ENCODE results near the gene ATP6V0C.

DNA sequence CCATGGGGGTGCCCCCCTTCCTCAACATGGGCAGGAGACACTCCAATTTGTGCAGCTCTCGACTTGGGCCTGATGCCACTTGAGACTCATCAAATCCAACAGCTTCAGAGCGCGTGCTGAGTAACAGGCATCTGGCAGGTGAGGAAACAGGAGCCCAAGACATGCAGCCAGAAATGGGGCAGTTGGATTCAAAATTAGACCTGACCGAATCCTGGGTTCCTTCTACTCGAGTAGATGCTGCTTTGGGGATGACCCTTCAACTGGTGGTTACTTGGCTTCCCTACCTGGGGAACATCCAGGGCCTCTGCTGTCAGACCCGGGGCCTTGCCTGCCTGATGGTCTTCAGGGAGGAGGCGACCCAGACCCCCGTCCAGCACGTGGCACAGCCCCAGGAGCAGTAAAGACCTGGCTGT is 43.1 kb upstream of the ATP6V0C start:
- TF ChIP-seq, protein P1, sequence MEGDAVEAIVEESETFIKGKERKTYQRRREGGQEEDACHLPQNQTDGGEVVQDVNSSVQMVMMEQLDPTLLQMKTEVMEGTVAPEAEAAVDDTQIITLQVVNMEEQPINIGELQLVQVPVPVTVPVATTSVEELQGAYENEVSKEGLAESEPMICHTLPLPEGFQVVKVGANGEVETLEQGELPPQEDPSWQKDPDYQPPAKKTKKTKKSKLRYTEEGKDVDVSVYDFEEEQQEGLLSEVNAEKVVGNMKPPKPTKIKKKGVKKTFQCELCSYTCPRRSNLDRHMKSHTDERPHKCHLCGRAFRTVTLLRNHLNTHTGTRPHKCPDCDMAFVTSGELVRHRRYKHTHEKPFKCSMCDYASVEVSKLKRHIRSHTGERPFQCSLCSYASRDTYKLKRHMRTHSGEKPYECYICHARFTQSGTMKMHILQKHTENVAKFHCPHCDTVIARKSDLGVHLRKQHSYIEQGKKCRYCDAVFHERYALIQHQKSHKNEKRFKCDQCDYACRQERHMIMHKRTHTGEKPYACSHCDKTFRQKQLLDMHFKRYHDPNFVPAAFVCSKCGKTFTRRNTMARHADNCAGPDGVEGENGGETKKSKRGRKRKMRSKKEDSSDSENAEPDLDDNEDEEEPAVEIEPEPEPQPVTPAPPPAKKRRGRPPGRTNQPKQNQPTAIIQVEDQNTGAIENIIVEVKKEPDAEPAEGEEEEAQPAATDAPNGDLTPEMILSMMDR (IDR thresholded peaks at IDR 0.05) = no peak
- TF ChIP-seq EZH2 (IDR thresholded peaks at IDR 0.05; ENCODE audit: borderline replicate concordance, insufficient read depth, low read depth, low read length, poor library complexity, severe bottlenecking) = no peak
